Endothelial cell of hepatic sinusoid (primary cell): ENCODE data around the gene HSD17B3.
"Not testable (repeated sequence)": the region's sequence is repeated elsewhere in the genome, so short reads cannot be mapped to it uniquely, and the experiment has no call there.

Experiments used
- in situ Hi-C: cut with HindIII; loops from 2 replicates; pipeline ENCODE4 v1.10.0; 2017; ENCODE audit warnings: low sequenced_read_pairs

Gene HSD17B3

GRCh38 chr9:96236854-96237550 lies 65.0 kb downstream of the HSD17B3 start:
- in situ Hi-C loops: no loop called here

GRCh38 chr9:96236337-96236736 lies 65.6 kb downstream of the HSD17B3 start:
- in situ Hi-C loops: not testable (repeated sequence)

- in situ Hi-C loops: no loop called here
These were observed 69.3 kb downstream of the HSD17B3 start for GRCh38 chr9:96232539-96233241.

- in situ Hi-C loops: no loop called here
These were observed 69.8 kb downstream of the HSD17B3 start for GRCh38 chr9:96232164-96232538.

- in situ Hi-C loops: no loop called here
These were observed 72.0 kb downstream of the HSD17B3 start for GRCh38 chr9:96230002-96230401.

- in situ Hi-C loops: no loop called here
These were observed 79.8 kb downstream of the HSD17B3 start for GRCh38 chr9:96222132-96222531.

GRCh38 chr9:96219900-96220257 lies 82.1 kb downstream of the HSD17B3 start:
- in situ Hi-C loops: loop anchor here (5.0 kb wide), 1 partner anchor 58 kb away; no protein-coding TSS in a partner anchor

GRCh38 chr9:96219026-96219899 lies 82.7 kb downstream of the HSD17B3 start:
- in situ Hi-C loops: loop anchor here (5.0 kb wide), 1 partner anchor 57 kb away; no protein-coding TSS in a partner anchor

- in situ Hi-C loops: loop anchor here (5.0 kb wide), 1 partner anchor 56 kb away; no protein-coding TSS in a partner anchor
These were observed 84.0 kb downstream of the HSD17B3 start for GRCh38 chr9:96217754-96218693.

GRCh38 chr9:96217294-96217707 lies 84.7 kb downstream of the HSD17B3 start:
- in situ Hi-C loops: loop anchor here (5.0 kb wide), 1 partner anchor 55 kb away; no protein-coding TSS in a partner anchor

- in situ Hi-C loops: loop anchor here (5.0 kb wide), 1 partner anchor 54 kb away; no protein-coding TSS in a partner anchor
These were observed 85.4 kb downstream of the HSD17B3 start for GRCh38 chr9:96216583-96216982.

- in situ Hi-C loops: loop anchor here (5.0 kb wide), 1 partner anchor 54 kb away; no protein-coding TSS in a partner anchor
These were observed 86.1 kb downstream of the HSD17B3 start for GRCh38 chr9:96215841-96216240.

GRCh38 chr9:96214635-96215034 lies 87.3 kb downstream of the HSD17B3 start:
- in situ Hi-C loops: loop anchor here (5.0 kb wide), 1 partner anchor 52 kb away; no protein-coding TSS in a partner anchor

GRCh38 chr9:96209407-96210271 lies 92.3 kb downstream of the HSD17B3 start:
- in situ Hi-C loops: no loop called here

GRCh38 chr9:96206156-96206751 lies 95.7 kb downstream of the HSD17B3 start:
- in situ Hi-C loops: no loop called here

- in situ Hi-C loops: no loop called here
These were observed 97.1 kb downstream of the HSD17B3 start for GRCh38 chr9:96204853-96205252.

GRCh38 chr9:96203867-96204501 lies 98.0 kb downstream of the HSD17B3 start:
- in situ Hi-C loops: no loop called here
